ENCODE measurements around the gene CLPTM1L.

DNA sequence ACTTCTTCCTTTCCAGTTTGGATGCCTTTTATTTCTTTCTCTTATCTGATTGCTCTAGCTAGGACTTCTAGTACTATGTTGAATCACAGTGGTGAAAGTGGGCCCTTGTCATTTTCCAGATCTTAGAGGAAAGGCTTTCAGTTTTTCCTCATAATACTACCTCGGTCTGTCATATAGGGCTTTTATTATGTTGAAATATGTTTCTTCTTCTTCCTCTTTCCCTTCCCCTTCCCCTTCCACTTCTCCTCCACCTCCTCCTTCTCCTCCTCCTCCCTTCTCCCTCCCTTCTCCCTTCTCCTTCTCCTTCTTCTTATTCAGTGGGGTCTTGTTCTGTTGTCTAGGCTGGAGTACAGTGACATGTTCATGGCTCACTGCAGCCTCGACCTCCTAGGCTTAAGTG is 40.9 kb downstream of the CLPTM1L start:
- TF ChIP-seq GATA2 (IDR thresholded peaks at IDR 0.05; ENCODE audit: low read depth, low read length) (no peak), GATA3 (IDR thresholded peaks at IDR 0.05; ENCODE audit: low read depth, low read length) (no peak)

All from SH-SY5Y (cell line).